SU-DHL-6 (cell line): ENCODE results near the gene ARMC7.

ENCODE experiments used
- H2AFZ ChIP-seq: fragments of 200-600 bp; sonication (generic); 2 replicates; pipeline ENCODE4 v1.6.1; 2014; ENCODE audit warnings: low read depth, mild to moderate bottlenecking, moderate library complexity, mixed read lengths, antibody characterized with exemption, low read length; ENCODE audit not compliant: severe bottlenecking
- H3F3A ChIP-seq: fragments of 200-600 bp; shearing (Covaris generic); 2 replicates; pipeline ENCODE4 v1.6.0; 2016; ENCODE audit warnings: antibody characterized with exemption, mild to moderate bottlenecking; ENCODE audit not compliant: insufficient read depth
- H3K27ac ChIP-seq: fragments of 200-600 bp; sonication (generic); 2 replicates; pipeline ENCODE4 v1.5.1; 2016; ENCODE audit warnings: low read depth, mild to moderate bottlenecking, low read length, moderate library complexity, mixed read lengths
- H3K27me3 ChIP-seq: fragments of 200-600 bp; sonication (generic), shearing (Covaris generic); 2 replicates; pipeline ENCODE4 v1.6.0; 2014; ENCODE audit warnings: mild to moderate bottlenecking, low read length
- H3K36me3 ChIP-seq: fragments of 200-600 bp; sonication (generic); 2 replicates; pipeline ENCODE4 v1.6.1; 2014; ENCODE audit warnings: mild to moderate bottlenecking, low read length, mixed read lengths
- H3K4me2 ChIP-seq: fragments of 300-600, 200-600 bp; shearing (Covaris generic), sonication (generic); 2 replicates; pipeline ENCODE4 v1.6.0; 2014; ENCODE audit warnings: low read length, low read depth, mild to moderate bottlenecking; ENCODE audit not compliant: poor library complexity, severe bottlenecking
- H3K4me3 ChIP-seq: fragments of 200-600 bp; sonication (generic); 2 replicates; pipeline ENCODE4 v1.5.1; 2014; ENCODE audit warnings: antibody characterized with exemption, low read length, mild to moderate bottlenecking, mixed read lengths; ENCODE audit not compliant: insufficient read depth, poor library complexity, severe bottlenecking
- H3K79me2 ChIP-seq: fragments of 200-600 bp; sonication (generic); 2 replicates; pipeline ENCODE4 v1.6.1; 2014; ENCODE audit warnings: mild to moderate bottlenecking, low read length, moderate library complexity; ENCODE audit not compliant: insufficient read depth
- H3K9ac ChIP-seq: fragments of 200-600 bp; sonication (generic); 2 replicates; pipeline ENCODE4 v1.7.0; 2014; ENCODE audit warnings: mild to moderate bottlenecking, low read length
- H3K9me2 ChIP-seq: fragments of 200-600 bp; sonication (generic); replicated peaks from 2 replicates; pipeline ENCODE4 v1.6.1; 2014; ENCODE audit warnings: low read length; ENCODE audit not compliant: insufficient read depth
- H3K9me3 ChIP-seq: fragments of 200-600 bp; sonication (generic); 2 replicates; pipeline ENCODE4 v1.6.1; 2014; ENCODE audit warnings: low read length, mixed read lengths; ENCODE audit not compliant: insufficient read depth
- H4K20me1 ChIP-seq: fragments of 200-600 bp; sonication (generic); 2 replicates; pipeline ENCODE4 v1.6.1; 2014; ENCODE audit warnings: low read depth, mild to moderate bottlenecking, antibody characterized with exemption, low read length, moderate library complexity, mixed read lengths
- CTCF ChIP-seq: fragments of 200-600 bp; sonication (generic); IDR thresholded peaks from one replicate; pipeline ENCODE4 v1.5.1; 2017; ENCODE audit warnings: antibody characterized with exemption, mild to moderate bottlenecking, low read length, moderate library complexity; ENCODE audit not compliant: insufficient read depth, poor library complexity, severe bottlenecking
- EZH2phosphoT487 ChIP-seq: fragments of 200-600 bp; sonication (generic), shearing (Covaris generic); conservative IDR thresholded peaks from 2 replicates; pipeline ENCODE4 v1.6.1; 2018; ENCODE audit warnings: mild to moderate bottlenecking, antibody characterized with exemption, low read length, moderate library complexity, mixed read lengths

Gene ARMC7

GRCh38 chr17:75099881-75100595 is 9.7 kb upstream of the ARMC7 start:
- H3K27ac ChIP-seq, result no peak overlapping the region
- no peak overlapping the region for H2AFZ ChIP-seq
- H3K27me3 ChIP-seq, result no peaks in the 10 kb centered on the region
- H3F3A ChIP-seq, result 0 out of 2 replicates have a peak, but pooled peaks cover 4% of the 10 kb centered on the region
- H4K20me1 ChIP-seq, result no peaks in the 10 kb centered on the region
- H3K9me2 ChIP-seq, result no peaks in the 10 kb centered on the region
- H3K4me3 ChIP-seq, result no peak overlapping the region
- TF ChIP-seq EZH2phosphoT487 (no peak), CTCF (no peak)
- no peaks in the 10 kb centered on the region for H3K36me3 ChIP-seq
- H3K9me3 ChIP-seq, result no peaks in the 10 kb centered on the region
- H3K9ac ChIP-seq, result no peak overlapping the region
- H3K79me2 ChIP-seq, result no peaks in the 10 kb centered on the region
- no peak overlapping the region for H3K4me2 ChIP-seq

- no peaks in the 10 kb centered on the region for H3K9me3 ChIP-seq
- H3K4me2 ChIP-seq, result no peak overlapping the region
- H3K9me2 ChIP-seq, result no peaks in the 10 kb centered on the region
- no peaks in the 10 kb centered on the region for H3K36me3 ChIP-seq
- no peak overlapping the region for H2AFZ ChIP-seq
- no peak overlapping the region for H3K9ac ChIP-seq
- no peak overlapping the region for H3K4me3 ChIP-seq
- H3K27me3 ChIP-seq, result no peaks in the 10 kb centered on the region
- no peak overlapping the region for H3K27ac ChIP-seq
- 0 out of 2 replicates have a peak, but pooled peaks cover 4% of the 10 kb centered on the region for H3F3A ChIP-seq
- H4K20me1 ChIP-seq, result no peaks in the 10 kb centered on the region
- H3K79me2 ChIP-seq, result no peaks in the 10 kb centered on the region
- TF ChIP-seq EZH2phosphoT487, result no peak
- TF ChIP-seq CTCF, result no peak
Measured at GRCh38 chr17:75102385-75102821, 7.4 kb upstream of the ARMC7 start.

DNA sequence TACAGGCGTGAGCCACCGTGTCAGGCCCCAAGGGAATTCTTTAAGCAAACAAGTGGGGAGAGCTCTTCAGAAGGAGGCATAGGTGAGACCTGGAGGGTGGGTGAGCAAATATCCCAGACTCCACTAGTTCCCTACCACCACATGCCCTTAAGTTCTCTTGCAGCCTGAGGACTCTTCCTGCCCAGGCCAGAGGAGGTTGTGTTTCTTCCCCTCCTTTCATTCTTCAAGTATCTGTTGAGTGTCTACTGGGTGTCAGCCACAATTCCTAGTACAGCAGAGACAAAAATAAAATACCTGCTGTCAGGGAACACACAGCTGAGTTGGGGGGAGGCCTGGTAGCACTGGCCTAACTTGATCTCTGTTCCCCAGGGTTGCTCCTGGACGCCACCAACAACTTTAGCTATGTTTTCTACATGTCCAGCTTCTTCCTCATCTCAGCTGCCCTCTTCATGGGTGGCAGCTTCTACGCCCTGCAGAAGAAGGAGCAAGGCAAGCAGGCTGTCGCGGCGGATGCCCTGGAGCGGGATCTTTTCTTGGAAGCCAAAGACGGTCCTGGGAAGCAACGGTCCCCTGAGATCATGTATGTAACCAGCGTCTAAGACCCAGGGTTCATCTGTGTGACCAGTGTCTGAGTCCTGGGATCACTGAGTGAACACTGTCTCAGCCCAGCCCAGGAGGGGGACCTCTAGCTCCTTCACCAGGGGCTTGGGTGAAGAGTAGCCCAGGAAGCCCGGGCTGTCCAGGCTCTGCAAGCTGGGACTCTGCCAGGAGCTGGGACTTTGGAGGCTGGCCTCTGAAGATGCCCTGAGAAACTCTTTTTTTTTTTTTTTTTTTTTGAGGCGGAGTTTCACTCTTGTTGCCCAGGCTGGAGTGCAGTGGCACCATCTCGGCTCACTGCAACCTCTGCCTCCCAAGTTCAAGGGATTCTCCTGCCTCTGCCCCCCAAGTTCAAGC is 5.9 kb upstream of the ARMC7 start:
- no peak for TF ChIP-seq CTCF
- no peak for TF ChIP-seq EZH2phosphoT487
- H3K27ac ChIP-seq, result no peak overlapping the region

More for the DNA sequence above, 5.9 kb upstream of the ARMC7 start:
- H3K9me2 ChIP-seq, result no peaks in the 10 kb centered on the region
- no peak overlapping the region for H3K4me2 ChIP-seq
- H2AFZ ChIP-seq, result no peak overlapping the region
- H3K27me3 ChIP-seq, result no peaks in the 10 kb centered on the region
- H3K79me2 ChIP-seq, result no peaks in the 10 kb centered on the region
- no peaks in the 10 kb centered on the region for H3K36me3 ChIP-seq
- H3F3A ChIP-seq, result 0 out of 2 replicates have a peak, but pooled peaks cover 7% of the 10 kb centered on the region
- no peaks in the 10 kb centered on the region for H3K9me3 ChIP-seq
- no peak overlapping the region for H3K9ac ChIP-seq
- H4K20me1 ChIP-seq, result no peaks in the 10 kb centered on the region
- H3K4me3 ChIP-seq, result no peak overlapping the region
